ENCODE measurements around the gene NAT14.

The NAT14 gene

GRCh38 chr19:55535173-55535964 is 50.4 kb downstream of the NAT14 start:
- DNase-seq (ENCODE audit: low read depth in 2 of 2), result no peak

GRCh38 chr19:55535965-55536350 is 51.0 kb downstream of the NAT14 start:
- no peak for DNase-seq (ENCODE audit: low read depth in 2 of 2)

GRCh38 chr19:55536366-55536765 is 51.4 kb downstream of the NAT14 start:
- no peak for DNase-seq (ENCODE audit: low read depth in 2 of 2)
